Measurements from ENCODE around the gene NFATC1.

DNA sequence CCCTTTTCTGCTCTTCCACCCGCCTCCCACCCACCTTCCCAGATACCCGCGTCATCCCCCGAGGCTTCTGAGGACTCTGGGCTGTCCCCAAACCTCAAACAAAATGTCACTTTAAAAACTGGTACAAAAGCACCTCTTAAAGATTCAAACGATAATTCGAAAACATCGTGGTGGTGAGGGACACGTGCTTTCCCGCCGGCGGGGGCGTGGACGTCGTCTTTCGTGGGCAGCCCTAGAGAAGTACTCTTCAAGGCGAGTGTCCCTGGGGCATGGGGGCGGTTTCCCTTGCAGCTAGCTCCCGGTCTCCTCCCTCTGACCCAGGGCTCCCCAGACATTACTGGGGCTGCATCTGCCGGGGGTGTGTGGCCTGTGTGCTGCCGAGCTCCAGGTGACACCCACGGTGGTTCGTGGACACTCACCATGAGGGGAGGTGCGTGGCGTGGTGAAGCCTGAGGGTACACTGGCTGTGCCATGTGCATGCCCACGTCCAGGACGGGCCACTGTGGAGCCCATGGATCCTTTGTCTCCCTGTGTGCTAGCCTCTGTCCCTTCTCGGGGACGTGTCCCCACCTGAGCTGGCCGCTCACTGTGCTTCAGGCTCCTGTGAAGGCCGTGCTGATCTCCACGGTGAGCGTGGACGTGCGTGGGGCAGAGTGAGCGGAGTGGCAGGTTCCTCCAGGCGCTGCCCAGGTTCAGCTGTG is 117.8 kb downstream of the NFATC1 start:
- TF ChIP-seq, protein P1, sequence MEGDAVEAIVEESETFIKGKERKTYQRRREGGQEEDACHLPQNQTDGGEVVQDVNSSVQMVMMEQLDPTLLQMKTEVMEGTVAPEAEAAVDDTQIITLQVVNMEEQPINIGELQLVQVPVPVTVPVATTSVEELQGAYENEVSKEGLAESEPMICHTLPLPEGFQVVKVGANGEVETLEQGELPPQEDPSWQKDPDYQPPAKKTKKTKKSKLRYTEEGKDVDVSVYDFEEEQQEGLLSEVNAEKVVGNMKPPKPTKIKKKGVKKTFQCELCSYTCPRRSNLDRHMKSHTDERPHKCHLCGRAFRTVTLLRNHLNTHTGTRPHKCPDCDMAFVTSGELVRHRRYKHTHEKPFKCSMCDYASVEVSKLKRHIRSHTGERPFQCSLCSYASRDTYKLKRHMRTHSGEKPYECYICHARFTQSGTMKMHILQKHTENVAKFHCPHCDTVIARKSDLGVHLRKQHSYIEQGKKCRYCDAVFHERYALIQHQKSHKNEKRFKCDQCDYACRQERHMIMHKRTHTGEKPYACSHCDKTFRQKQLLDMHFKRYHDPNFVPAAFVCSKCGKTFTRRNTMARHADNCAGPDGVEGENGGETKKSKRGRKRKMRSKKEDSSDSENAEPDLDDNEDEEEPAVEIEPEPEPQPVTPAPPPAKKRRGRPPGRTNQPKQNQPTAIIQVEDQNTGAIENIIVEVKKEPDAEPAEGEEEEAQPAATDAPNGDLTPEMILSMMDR (IDR thresholded peaks at IDR 0.05; ENCODE audit: low read depth, low read length), result no peak
- TF ChIP-seq EZH2phosphoT487 (IDR thresholded peaks at IDR 0.05; ENCODE audit: low read depth), result no peak

All from OCI-LY3 (cell line).